Psoas muscle (tissue), 8 donors: ENCODE results near the gene FOXN3. TPM values are rescaled to one million over a fixed set of nuclear protein-coding genes. Genes with fewer than 3 reads are reported as not detected.

Experiments
- ATAC-seq, 4 donors: fragments of 200-7000 bp; cut with Tn5 transposase; one replicate each; pipeline ENCODE4 v1.9.1; 2020; ENCODE audit warnings: moderate library complexity in 3 of 4, mild to moderate bottlenecking in 2 of 4
- DNase-seq, 2 donors: peaks; one replicate each; pipeline ENCODE4 v3.0.0-alpha.2; 2020
- H3K27ac ChIP-seq: fragments of 200-600 bp; one replicate; pipeline ENCODE4 v1.8.0; 2022
- H3K27me3 ChIP-seq, 3 donors: fragments of 200-600 bp in 1 of 3; one replicate each; pipeline versions ENCODE4 v1.6.1 to v1.8.0; 2013 to 2022; ENCODE audit warnings: low read length in 2 of 3, mild to moderate bottlenecking in 2 of 3, moderate library complexity in 1 of 3; ENCODE audit not compliant: insufficient read depth in 3 of 3
- H3K36me3 ChIP-seq, 2 donors: fragments of 200-600 bp in 1 of 2; one replicate each; pipeline versions ENCODE4 v1.6.1 to v1.8.0; 2013 to 2022; ENCODE audit warnings: low read depth in 1 of 2, mild to moderate bottlenecking in 1 of 2, moderate library complexity in 1 of 2; ENCODE audit not compliant: insufficient read depth in 1 of 2
- H3K4me1 ChIP-seq: fragments of 200-600 bp; one replicate; pipeline ENCODE4 v1.8.0; 2022
- H3K4me3 ChIP-seq: fragments of 200-600 bp; one replicate; pipeline ENCODE4 v1.8.0; 2022; ENCODE audit warnings: mild to moderate bottlenecking
- H3K9me3 ChIP-seq: fragments of 200-600 bp; one replicate; pipeline ENCODE4 v1.8.0; 2022
- CTCF ChIP-seq: fragments of 200-600 bp; IDR thresholded peaks from one replicate; pipeline ENCODE4 v1.8.0; 2022; ENCODE audit warnings: antibody characterized with exemption
- WGBS, 3 donors: extraction: QIAGEN DNeasy Blood & Tissue Kit; methylation state at CpG; one replicate each; pipeline versions ENCODE4 v1.1.6 to v1.1.7; 2013; 5-methylcytosine and 5-hydroxymethylcytosine counted together
- intact Hi-C, 2 donors: fragments of 100-400 bp; cut with DNase I; formaldehyde crosslinking; loops; one replicate each; pipeline versions ENCODE4 v1.11.0 to v1.14.2; 2022
- polyA plus RNA-seq, 3 donors: library from polyadenylated mRNA; stranded (reverse); fragments of 200-250 nt; gene quantifications; one replicate each; pipeline ENCODE4 v1.2.3, GENCODE V29; 2013
- total RNA-seq, 4 donors: library from RNA; stranded (reverse); fragmentation: NEBNext Ultra II Directional in 2 of 4; extraction: Animal tissue kit (Norgen Biotek cat#: 25700) in 2 of 4; gene quantifications; one replicate each; pipeline versions ENCODE4 v1.2.1 to v1.2.4, GENCODE V29; 2021 to 2023
- donor health status: healthy with polysubstance abuse.
- donor health status: DM: no; HTN: no; CAD: no; lungs with moderate emphysema.
- donor health status: Bipolar disorder and iron deficiency.
- donor health status: healthy.
- donor health status: DM: yes; HTN: yes; CAD: no.
- donor health status: DM: no; HTN: no; CAD: no.
- donor health status: DM: no; HTN: no; CAD: no.
- donor health status: DM: yes; HTN: yes; CAD: no.

Gene FOXN3
- total and polyA plus RNA-seq, 7 donors = 10.1 to 123 (median 73.6) TPM

GRCh38 chr14:89107626-89108025, 309.4 kb downstream of the FOXN3 start:
- Histone ChIP-seq H3K4me3 (no peak overlapping the region), H3K4me1 (no peaks in the 10 kb centered on the region), H3K36me3 (no peaks in the 10 kb centered on the region), H3K27ac (no peak overlapping the region), H3K27me3 (no peaks in the 10 kb centered on the region), H3K9me3 (no peaks in the 10 kb centered on the region)
- TF ChIP-seq CTCF = no peak
- intact Hi-C loops = no loop called here
- no peak for ATAC-seq
- no peak for DNase-seq
- WGBS, 3 donors = 69 to 78% (median 72%) methylated on average over 5 of the region's 5 CpGs
